Stomach (tissue), 4 donors: Measurements from ENCODE around the gene DGLUCY.

Source experiments
- POLR2A ChIP-seq, 4 donors: fragments of 450-650 bp; IDR thresholded peaks; one replicate each; pipeline ENCODE4 v1.6.1; 2016; ENCODE audit warnings: antibody characterized with exemption in 4 of 4, control low read depth in 2 of 4, mild to moderate bottlenecking in 1 of 4, moderate library complexity in 1 of 4
- POLR2AphosphoS5 ChIP-seq, 3 donors: sonication (generic); formaldehyde crosslinking; IDR thresholded peaks; one replicate each; pipeline ENCODE4 v1.6.1; 2016; ENCODE audit warnings: antibody characterized with exemption in 3 of 3
- TF ChIP-seq, protein P1 (sequence below), 7 experiments: fragments of 450-650 bp in 4 of 7; fragments of 200-600 bp in 3 of 7; sonication (generic) in 3 of 7; IDR thresholded peaks; one replicate each; pipeline ENCODE4 v1.5.1; 2016 to 2019; ENCODE audit warnings: antibody characterized with exemption in 7 of 7, control low read depth in 2 of 7, mild to moderate bottlenecking in 1 of 7

DNA sequence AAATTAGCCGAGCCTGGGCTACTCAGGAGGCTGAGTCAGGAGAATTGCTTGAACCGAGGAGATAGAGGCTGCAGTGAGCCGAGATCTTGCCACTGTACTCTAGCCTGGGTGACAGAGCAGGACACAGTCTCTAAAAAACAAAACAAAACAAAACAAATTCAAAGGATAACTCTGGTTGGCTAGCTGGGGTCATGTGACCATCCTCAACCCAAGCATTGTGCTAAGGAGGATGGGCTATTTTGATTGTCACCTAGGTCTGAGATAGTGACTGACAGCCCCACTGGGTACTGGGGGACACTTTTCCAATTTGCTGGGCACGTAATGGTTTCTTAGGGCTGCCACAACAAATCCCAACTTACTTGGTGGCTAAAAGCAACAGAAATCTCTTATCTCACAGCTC is 11.9 kb downstream of the DGLUCY start:
- TF ChIP-seq, protein P1, sequence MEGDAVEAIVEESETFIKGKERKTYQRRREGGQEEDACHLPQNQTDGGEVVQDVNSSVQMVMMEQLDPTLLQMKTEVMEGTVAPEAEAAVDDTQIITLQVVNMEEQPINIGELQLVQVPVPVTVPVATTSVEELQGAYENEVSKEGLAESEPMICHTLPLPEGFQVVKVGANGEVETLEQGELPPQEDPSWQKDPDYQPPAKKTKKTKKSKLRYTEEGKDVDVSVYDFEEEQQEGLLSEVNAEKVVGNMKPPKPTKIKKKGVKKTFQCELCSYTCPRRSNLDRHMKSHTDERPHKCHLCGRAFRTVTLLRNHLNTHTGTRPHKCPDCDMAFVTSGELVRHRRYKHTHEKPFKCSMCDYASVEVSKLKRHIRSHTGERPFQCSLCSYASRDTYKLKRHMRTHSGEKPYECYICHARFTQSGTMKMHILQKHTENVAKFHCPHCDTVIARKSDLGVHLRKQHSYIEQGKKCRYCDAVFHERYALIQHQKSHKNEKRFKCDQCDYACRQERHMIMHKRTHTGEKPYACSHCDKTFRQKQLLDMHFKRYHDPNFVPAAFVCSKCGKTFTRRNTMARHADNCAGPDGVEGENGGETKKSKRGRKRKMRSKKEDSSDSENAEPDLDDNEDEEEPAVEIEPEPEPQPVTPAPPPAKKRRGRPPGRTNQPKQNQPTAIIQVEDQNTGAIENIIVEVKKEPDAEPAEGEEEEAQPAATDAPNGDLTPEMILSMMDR (IDR thresholded peaks at IDR 0.05), result no peak
- no peak for TF ChIP-seq POLR2AphosphoS5 (IDR thresholded peaks at IDR 0.05)
- no peak for TF ChIP-seq POLR2A (IDR thresholded peaks at IDR 0.05)
